Thyroid gland (tissue), 4 donors: Measurements from ENCODE around the gene HCRT. TPM values are rescaled to one million over a fixed set of nuclear protein-coding genes. Genes with fewer than 3 reads are reported as not detected.
"Not testable (repeated sequence)": the region's sequence is repeated elsewhere in the genome, so short reads cannot be mapped to it uniquely, and the experiment has no call there.

Experiments used
- DNase-seq, 2 donors: peaks; one replicate each; pipeline ENCODE4 v3.0.0-alpha.2; 2019
- H3K27ac ChIP-seq, 3 donors: fragments of 200-600 bp; sonication (generic); 1 replicate in 2 of 3; 2 replicates in 1 of 3; pipeline ENCODE4 v1.5.1; 2016 to 2019; ENCODE audit warnings: mild to moderate bottlenecking in 1 of 3, moderate library complexity in 1 of 3
- H3K27me3 ChIP-seq: fragments of 200-600 bp; sonication (generic); one replicate; pipeline ENCODE4 v1.5.1; 2019
- H3K36me3 ChIP-seq, 2 donors: fragments of 200-600 bp; sonication (generic); one replicate each; pipeline ENCODE4 v1.5.1; 2016 to 2019
- H3K4me1 ChIP-seq, 2 donors: fragments of 200-600 bp; sonication (generic); one replicate each; pipeline ENCODE4 v1.5.1; 2017 to 2019
- H3K4me3 ChIP-seq, 3 donors: fragments of 200-600 bp; sonication (generic); replicated peaks in 1 of 3; 1 replicate in 2 of 3; 2 replicates in 1 of 3; pipeline ENCODE4 v1.5.1; 2016; ENCODE audit warnings: mild to moderate bottlenecking in 1 of 3
- H3K9me3 ChIP-seq: fragments of 200-600 bp; sonication (generic); one replicate; pipeline ENCODE4 v1.5.1; 2017
- CTCF ChIP-seq, 6 experiments: fragments of 200-600 bp in 3 of 6; fragments of 450-650 bp in 3 of 6; sonication (generic) in 3 of 6; IDR thresholded peaks; one replicate each; pipeline ENCODE4 v1.5.1; 2016 to 2019; ENCODE audit warnings: antibody characterized with exemption in 6 of 6, mild to moderate bottlenecking in 2 of 6, inconsistent platforms in 1 of 6, moderate library complexity in 1 of 6
- POLR2A ChIP-seq, 2 donors: fragments of 450-650 bp; IDR thresholded peaks; one replicate each; pipeline ENCODE4 v1.6.1; 2017; ENCODE audit warnings: antibody characterized with exemption in 2 of 2, mild to moderate bottlenecking in 2 of 2, moderate library complexity in 1 of 2
- WGBS, 2 donors: methylation state at CpG; one replicate each; pipeline ENCODE4 v1.1.5; 2017; 5-methylcytosine and 5-hydroxymethylcytosine counted together
- intact Hi-C: fragments of 100-400 bp; cut with DNase I; formaldehyde crosslinking; loops from one replicate; pipeline ENCODE4 v1.15.1; 2023
- total RNA-seq, 4 donors: library from RNA; depleted of rRNA; stranded (reverse); fragments of >200 nt; gene quantifications; one replicate each; pipeline ENCODE4 v1.2.3, GENCODE V29; 2016

The HCRT gene
- total RNA-seq, 4 donors from 2014 or later, result not detected

- peak overlapping the region in 1 of 3 donors; percentile 31 for H3K27ac ChIP-seq
- no peaks in the 10 kb centered on the region for H3K9me3 ChIP-seq
- peaks cover 0 to 3% of the 10 kb centered on the region in 2 donors for H3K4me1 ChIP-seq
- no peak overlapping the region for H3K4me3 ChIP-seq
- TF ChIP-seq CTCF (IDR thresholded peaks at IDR 0.05) (no peak), POLR2A (IDR thresholded peaks at IDR 0.05) (no peak)
- no peak for DNase-seq
- intact Hi-C loops, result no loop called here
- H3K36me3 ChIP-seq, result peaks cover 0 to 8% of the 10 kb centered on the region in 2 donors
- 78 to 83% methylated on average over 11 of the region's 11 CpGs for WGBS, 2 donors
- no peaks in the 10 kb centered on the region for H3K27me3 ChIP-seq
Measured at GRCh38 chr17:42227849-42228700, 42.8 kb upstream of the HCRT start.

GRCh38 chr17:42225646-42226045 lies 40.4 kb upstream of the HCRT start:
- no peak for TF ChIP-seq POLR2A (IDR thresholded peaks at IDR 0.05)
- TF ChIP-seq CTCF (IDR thresholded peaks at IDR 0.05), result no peak
- intact Hi-C loops, result no loop called here

GRCh38 chr17:42224651-42225050 lies 39.4 kb upstream of the HCRT start:
- Histone ChIP-seq H3K36me3 (peaks cover 0 to 11% of the 10 kb centered on the region in 2 donors), H3K27ac (no peak overlapping the region), H3K9me3 (no peaks in the 10 kb centered on the region), H3K4me3 (no peak overlapping the region), H3K4me1 (peaks cover 0 to 3% of the 10 kb centered on the region in 2 donors), H3K27me3 (no peaks in the 10 kb centered on the region)
- intact Hi-C loops, result no loop called here
- no peak for DNase-seq
- 95 to 97% methylated on average over 6 of the region's 6 CpGs for WGBS, 2 donors
- TF ChIP-seq POLR2A (IDR thresholded peaks at IDR 0.05) (no peak), CTCF (IDR thresholded peaks at IDR 0.05) (no peak)

More at GRCh38 chr17:42225646-42226045, 40.4 kb upstream of the HCRT start:
- Histone ChIP-seq H3K27me3 (no peaks in the 10 kb centered on the region), H3K4me3 (no peak overlapping the region), H3K27ac (no peak overlapping the region), H3K4me1 (peaks cover 0 to 3% of the 10 kb centered on the region in 2 donors), H3K9me3 (no peaks in the 10 kb centered on the region), H3K36me3 (peaks cover 0 to 11% of the 10 kb centered on the region in 2 donors)
- WGBS, 2 donors, result 95% methylated on average over 5 of the region's 5 CpGs
- DNase-seq, result no peak

- Histone ChIP-seq H3K9me3 (no peaks in the 10 kb centered on the region), H3K27me3 (no peaks in the 10 kb centered on the region), H3K4me3 (no peak overlapping the region), H3K27ac (no peak overlapping the region), H3K36me3 (peaks cover 12 to 23% of the 10 kb centered on the region in 2 donors), H3K4me1 (no peaks in the 10 kb centered on the region)
- peak in 4 of 6 experiments; percentile 5 to 37 (median 28) for TF ChIP-seq CTCF (IDR thresholded peaks at IDR 0.05)
- TF ChIP-seq POLR2A (IDR thresholded peaks at IDR 0.05), result no peak
- WGBS, 2 donors, result 59 to 63% methylated on average over 3 of the region's 3 CpGs
- DNase-seq, result peak in 1 of 2 donors; percentile 7
- intact Hi-C loops, result no loop called here
Measured at GRCh38 chr17:42221886-42222745, 36.9 kb upstream of the HCRT start.

GRCh38 chr17:42219280-42219679 lies 34.0 kb upstream of the HCRT start:
- H3K9me3 ChIP-seq, DNase-seq, H3K27me3 ChIP-seq, H3K4me1 ChIP-seq, H3K27ac ChIP-seq, H3K4me3 ChIP-seq, intact Hi-C loops: not testable (repeated sequence)
- whole genome bisulfite sequencing, 2 donors, result no CpG with 5 or more reads among the region's 17 CpGs
- H3K36me3 ChIP-seq, result peaks cover 23 to 35% of the 10 kb centered on the region in 2 donors
